OCI-M2 (cell line): ENCODE measurements around the gene TENM4.

ENCODE experiments used
- DNase-seq: peaks from one replicate; lab custom pipeline; 2025; ENCODE audit not compliant: unreplicated experiment; lab: John Stamatoyannopoulos, UW

TENM4 gene

DNA sequence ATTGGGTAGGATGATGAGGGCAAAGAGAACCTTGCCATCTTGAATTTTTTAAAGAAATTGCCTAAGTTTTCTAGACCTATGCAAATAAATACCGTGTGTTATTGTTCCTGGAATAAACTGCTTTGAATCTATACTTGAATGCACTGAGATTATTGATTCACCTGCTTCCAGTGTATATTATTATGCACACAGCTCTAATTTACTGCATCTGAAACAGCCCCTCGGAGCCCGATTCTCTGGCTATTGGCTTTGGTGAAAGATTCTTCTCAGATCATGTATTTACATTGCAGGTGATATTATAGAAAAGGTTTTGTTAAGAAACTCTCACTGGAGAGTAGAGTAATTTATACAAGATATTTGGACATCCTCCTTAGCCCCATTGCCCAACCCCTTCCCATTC lies 254.2 kb downstream of the TENM4 start:
- no peak for DNase-seq

DNA sequence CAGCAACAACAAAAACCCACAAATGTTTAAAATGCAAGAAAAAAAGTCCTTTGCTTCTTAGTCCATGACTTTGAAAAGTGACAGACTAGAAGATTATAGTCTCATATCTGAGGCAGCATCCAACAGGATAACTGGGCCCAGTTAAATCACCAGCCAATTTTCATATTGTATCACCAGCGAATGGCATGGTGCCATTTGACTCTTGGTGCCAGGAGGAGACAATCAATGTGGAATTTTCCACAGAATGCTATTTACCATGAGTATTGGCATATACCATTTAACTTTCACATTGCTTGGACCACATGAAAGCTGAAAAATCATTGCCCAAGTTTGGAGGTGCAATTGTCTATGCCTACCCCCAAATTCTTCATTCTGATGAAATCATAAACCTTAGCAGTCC lies 255.5 kb downstream of the TENM4 start:
- DNase-seq: no peak

DNA sequence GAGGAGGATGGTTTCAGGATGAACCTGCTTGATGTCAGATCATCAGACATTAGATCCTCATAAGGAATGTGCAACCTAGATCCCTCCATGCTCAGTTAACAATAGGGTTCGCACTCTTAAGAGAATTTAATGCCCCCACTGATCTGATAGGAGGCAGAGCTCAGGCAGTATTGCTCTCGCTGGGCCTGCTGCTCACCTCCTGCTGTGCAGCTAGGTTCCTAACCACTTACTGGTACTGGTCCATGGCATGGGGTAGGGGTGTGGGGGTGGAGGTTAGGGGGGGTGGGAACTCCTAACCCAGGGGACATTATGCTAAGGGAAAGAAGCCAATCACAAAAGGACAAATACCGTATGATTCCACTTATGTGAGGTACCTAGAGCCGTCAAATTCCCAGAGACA lies 256.5 kb downstream of the TENM4 start:
- no peak for DNase-seq

DNA sequence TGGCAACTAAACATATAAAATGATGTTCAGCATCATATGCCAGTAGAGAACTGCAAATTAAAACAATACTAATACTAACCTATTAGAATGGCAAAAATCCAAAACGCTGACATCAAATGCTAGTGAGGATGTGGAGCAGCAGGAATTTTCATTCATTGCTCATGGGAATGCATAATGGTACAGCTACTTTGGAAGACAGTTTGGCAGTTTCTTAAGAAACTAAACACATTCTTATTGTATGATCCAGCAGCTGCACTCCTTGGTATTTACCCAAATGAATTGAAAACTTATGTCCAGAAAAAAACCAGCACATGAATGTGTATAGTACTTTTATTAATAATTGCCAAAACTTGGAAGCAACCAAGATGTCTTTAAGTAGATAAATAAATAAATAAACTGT lies 258.0 kb downstream of the TENM4 start:
- no peak for DNase-seq

DNA sequence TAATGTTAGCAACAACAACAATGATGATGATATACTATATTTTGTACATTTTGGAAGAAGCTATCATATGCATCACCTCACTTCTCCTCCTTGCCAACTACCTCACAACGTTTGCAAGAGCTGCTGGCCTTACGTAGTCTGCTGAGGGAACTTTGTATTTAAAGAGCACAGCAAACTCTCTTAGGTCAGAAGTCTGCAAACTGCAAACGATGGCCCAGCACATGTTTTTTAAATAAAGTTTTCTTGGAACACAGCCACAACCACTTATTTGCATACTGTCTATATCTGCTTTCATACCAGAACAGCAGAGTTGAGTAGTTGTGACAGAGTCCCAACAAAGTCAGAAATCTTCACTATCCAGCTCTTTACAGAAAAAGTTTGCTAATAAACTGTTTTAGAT lies 261.7 kb downstream of the TENM4 start:
- no peak for DNase-seq

DNA sequence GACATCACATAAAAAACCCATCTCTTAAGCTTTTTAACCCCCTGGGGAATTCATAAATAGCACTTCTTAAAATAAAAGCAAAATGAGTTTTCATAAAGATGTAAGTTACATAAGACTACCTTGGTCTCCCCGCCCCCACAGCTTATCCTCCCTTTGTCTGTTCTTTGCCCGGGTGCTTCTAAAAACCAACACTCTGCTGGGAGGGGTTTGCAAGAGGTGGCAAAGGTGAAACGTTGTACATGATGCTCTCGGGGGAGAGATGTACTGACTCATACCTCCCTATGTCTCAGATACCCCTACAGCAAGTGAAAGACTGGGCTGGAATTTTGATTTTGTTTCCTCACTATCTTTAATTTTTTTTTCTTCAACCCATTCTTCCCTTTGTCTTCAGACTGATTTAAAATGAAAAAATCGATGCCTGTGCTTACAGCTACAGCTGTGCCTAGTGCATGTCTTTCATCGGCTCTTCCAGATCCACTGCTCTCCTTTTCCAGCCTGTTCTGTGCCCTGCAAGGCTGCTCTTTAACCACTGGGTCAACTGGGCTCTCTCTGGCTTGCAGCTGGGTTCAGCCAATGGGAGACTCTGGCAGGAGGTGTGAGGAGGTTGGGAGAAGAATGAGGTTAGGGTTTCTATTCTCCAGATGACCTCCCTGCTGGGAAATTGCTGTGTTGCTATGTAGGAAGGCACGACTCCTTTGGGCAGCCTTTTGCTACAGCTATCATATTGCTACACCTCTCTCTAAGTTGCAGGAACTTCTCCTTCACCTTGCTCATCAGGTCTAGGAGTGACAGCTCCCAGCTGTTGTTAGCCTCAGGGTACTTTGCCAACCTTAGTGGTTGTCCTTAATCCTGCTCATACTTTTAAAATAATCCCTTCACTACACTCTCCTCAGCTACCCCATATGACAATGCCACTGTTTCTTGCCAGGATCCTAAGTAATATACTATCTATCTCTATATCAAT lies 266.5 kb downstream of the TENM4 start:
- DNase-seq: no peak

DNA sequence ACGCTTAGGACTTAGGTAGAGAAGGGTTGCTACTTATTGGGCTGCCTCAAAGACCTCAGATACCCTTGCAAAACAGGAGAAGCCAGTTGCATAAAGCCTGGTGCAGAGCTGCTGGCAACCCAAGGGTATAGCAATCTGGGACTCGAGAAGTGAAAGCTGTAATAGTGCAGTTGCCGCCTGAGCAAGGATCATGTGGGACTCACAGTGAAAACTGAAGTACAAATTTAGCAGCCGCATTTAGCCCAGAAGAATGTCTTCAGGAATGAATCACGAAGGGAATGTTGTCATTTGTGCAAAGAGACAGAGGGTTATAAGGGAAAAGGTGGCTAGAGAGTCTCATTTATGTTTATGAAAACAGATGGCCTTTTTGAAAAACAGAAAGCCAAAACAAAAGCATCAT lies 267.2 kb downstream of the TENM4 start:
- DNase-seq: no peak

DNA sequence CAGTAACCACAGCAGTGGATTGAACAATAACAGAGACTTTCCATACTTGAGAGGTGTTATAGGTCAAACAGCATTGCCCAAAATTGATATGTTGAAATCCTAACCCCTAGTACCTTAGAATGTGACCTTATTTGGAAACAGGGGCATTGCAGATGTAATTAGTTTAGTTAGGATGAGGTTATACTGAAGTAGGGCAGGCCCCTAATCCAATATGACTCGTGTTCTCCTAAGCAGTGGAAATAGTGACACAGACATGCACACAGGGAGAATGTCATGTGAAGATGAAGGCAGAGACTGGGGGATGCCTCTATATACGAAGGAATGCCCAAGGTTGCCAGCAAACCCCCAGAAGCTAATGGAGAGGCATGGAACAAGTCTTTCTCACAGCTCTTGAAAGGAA lies 270.5 kb downstream of the TENM4 start:
- no peak for DNase-seq

DNA sequence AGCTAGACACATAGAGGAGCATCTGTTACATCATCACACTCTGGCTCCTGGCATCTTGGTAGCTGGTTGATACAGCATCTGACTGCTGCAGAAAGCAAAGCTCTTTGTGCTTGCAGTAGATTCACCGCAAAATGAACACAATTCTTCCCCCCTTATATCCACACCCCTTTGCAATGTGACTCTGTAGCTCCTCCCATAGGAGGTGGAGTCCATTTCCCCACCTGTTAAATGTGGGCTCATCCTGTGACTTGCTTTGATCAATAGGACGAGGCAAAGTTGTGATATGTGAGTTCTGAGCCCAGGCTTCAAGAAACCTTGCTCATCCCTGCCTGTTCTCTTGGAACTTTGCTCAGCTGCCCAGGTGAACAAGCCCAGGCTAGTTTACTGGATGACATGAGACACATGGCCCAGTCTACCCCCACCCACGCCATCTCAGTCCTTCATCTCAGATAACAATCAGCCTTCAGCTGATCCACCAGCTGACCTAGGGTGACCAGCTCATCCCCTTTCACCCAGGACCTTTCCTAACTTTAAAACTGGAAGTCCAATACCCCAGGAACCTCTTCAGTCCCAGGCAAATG lies 272.2 kb downstream of the TENM4 start:
- no peak for DNase-seq

DNA sequence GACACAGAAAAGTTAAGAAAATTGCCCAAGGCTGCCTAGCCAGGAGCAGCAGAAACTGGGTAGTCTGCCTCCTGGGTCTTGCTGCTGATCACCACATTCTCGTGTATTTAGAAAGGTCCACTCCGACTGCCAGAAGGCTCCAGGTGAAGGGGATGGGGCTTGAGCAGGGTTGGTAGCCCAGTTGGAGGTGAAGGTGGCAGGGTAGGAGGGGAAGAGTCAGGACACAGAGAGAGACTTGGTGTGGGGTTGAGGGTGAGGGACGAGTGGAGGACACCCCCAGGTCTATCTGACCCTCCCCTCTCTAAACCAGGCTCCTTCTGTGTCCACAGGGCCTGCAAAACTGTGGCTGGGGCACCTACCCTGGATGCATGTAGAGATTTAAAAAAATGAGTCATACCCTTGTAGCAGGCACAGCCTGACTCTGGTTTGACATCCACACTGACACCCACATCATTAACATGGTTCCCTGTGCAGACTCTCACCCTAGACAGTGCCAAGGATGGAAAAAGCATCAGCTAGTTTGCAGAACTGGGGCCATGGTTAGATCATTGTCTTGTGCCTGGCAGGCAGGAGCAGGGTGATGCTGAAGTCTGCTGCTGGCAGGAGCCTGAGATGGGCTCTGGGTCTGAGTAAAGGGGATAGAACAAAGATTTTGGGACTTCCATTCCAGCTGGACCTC lies 273.2 kb downstream of the TENM4 start:
- DNase-seq: no peak

DNA sequence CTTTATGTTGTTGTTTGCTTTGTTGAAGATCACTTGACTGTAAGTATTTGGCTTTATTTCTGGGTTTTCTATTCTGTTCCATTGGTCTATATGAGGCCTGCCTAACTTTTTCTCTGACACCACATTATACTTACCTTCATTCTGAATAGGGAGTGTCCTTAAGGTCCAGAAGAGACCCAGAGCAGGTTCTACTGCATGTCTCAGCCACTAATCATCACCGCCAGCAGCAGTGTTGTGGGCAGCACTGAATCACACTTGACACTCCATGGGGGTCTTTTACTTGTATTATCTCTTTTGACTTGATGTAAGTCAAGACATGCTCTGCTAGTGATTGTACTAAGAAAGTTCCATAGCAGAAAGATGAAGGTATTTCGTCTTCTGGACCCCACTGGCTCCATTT lies 274.9 kb downstream of the TENM4 start:
- no peak for DNase-seq

DNA sequence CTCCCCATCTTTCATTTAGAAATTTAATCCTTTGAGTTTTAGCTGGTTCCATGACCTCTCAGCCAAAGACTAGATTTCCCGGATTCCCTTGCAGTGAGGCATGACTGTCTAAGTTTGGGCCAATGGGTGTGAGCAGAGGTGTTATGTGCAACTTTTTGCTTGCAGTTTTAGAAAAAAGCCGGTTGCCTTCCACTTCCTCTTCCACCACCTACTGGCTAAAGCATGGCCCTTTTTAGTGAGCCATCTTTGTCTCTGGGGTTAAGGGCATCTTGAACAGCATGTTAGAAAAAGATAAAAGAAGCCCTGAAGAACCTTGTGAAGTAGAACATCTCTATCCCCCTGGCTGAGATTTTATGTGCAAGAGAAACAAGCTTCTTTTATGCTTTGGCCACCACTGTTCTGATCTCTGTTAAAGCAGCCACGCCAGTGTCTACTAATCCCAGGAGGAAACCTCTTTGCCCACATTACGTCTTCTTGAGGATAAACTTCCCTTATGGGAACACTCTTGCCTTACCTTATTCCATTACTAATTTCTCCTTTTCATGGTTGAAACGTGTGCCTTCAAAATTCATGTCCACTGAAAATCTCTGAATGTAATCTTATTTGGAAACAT lies 279.9 kb downstream of the TENM4 start:
- DNase-seq: no peak

DNA sequence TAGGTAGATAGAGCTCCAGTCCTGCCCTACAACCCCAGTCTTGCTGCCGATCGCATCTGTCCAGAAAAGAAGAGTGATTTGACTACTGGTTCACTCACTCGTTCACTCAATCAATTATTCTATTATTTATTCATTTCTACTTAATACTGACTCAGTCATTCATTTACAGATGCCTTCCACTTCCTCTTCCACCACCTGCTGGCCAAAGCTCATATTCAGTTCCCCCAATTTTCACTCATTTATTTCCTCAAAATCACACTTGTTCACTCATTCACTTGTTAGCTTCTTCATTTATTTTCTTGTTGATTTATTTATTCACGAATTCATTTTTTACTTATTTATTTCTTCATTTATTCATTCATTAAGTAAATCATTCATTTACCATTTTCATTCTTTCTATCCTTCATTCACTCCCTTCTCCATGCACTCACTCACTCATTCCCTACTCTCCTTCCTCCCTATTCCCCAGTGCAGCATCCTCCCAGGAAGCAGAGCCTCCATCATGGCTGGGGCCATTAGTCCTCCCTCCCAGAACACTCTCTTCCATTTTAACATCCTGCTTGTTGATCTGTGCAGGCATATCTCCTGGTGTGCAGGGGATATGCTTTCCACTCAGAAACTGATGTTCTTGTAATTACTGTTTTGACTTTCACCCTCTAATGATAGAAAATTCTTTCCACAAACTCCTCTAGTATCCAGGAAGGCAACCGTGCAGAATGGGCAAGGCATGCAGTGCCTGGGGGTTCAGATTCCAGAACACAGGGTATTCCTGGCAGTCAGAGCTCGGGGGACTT lies 281.0 kb downstream of the TENM4 start:
- no peak for DNase-seq

DNA sequence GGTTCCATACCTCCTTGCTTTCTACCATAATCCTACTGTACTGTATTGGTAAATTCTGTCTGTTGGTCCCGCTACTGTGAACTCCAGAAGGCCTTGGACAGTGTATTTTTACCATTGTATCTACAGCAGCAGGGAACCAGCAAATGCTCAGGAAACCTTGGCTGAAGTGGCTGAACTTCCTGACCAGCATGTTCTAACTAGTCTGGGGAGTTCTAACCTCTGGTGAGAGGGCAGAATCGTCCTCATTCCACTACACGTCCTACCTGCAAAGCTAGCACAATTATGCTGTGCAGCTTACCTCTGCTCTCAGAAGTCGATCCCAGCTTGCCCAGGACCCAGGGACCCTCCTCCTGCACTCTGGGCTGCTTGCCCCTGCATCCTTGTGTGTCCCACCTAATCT lies 283.1 kb downstream of the TENM4 start:
- no peak for DNase-seq

DNA sequence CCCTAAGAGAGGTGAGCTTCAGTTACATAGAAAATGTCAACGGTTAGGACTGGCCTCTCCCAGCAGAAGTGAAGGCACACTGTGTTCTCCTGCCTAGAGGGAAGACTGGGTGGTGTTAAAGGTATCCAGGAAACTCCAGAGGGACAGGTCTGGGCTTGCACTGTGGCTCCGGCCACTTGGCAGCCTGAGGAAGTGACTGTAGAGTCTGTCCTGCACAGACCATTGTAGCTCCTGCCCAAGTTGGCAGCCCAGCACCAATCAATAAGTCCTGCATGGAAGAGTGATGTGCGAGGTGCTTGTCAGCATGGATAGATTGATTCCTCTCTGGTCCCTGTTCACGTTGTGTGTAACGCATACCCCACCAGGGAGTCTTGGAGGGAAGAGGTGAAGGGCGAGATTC lies 284.8 kb downstream of the TENM4 start:
- DNase-seq: no peak

DNA sequence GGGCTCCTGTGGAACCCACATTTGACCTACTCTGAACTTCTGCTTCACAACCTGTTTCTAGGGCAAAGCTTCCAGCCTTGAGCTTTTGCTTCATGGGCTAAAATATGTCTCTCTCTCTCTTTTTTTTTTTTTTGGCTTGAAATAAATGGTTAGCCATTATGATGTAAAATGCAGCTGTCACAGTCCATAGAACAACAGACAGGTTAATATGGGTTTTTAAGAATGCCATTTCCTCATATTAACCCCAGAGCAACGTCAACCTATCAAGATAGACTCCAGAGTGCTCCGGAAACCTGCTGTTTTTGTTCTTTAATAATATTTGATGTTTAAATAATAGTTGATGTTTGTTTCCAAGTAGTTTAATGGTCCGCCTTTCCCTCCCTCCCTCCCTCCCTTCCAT lies 285.6 kb downstream of the TENM4 start:
- no peak for DNase-seq

DNA sequence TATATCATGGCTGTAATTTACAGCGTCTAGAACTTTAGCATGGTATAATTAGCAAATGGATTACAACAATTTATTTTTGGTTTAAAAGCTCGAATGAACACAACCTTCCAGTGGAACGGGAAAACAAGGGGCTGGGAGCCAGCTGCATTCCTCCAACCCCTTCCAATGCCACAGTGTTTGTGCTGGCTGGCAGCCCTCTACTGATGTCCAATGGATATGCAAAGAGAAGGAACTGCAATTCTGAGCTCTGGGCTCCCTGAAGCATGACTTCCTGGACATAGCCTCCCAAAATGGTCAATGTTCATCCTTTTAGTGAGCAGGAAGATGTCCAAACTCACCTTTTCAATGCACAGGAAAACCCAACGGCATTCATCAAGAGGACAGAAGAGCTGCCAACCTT lies 288.3 kb downstream of the TENM4 start:
- no peak for DNase-seq

DNA sequence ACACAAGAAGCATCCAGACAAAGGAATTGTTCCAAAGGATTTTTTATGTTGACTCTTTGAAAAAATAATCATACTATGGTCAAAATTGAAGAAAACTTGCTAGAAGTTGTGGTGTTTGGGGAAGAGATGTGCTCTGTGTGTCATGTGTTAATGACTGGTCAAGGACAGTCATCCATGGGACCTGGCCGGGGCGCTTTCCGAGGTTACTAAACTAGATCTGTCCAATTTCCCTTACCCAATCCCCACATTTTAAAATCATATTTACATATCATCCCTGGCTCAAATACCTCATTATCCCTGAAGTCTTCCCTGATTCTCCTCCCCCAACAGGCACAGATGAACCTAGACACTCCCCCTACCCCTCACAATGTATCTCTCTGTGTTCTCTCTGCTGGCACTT lies 289.4 kb downstream of the TENM4 start:
- DNase-seq: no peak

DNA sequence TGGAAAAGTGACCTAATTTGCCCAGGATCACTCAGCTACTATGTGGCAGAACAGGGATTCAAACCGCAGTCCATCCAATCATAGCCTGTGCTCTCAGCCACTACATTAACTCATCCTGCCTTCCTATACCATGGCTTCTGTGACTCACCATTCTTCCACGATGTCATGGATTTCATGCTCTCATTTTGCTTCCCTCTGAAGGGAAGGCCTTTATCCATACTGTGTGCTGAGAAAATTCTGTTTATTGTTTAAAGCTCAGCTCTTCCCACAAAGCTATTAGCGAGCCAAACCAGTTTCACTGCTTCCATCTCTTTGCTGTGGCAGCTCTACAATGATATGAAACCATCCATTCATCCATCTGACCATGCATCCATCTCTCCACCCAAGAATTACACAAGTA lies 289.9 kb downstream of the TENM4 start:
- no peak for DNase-seq

DNA sequence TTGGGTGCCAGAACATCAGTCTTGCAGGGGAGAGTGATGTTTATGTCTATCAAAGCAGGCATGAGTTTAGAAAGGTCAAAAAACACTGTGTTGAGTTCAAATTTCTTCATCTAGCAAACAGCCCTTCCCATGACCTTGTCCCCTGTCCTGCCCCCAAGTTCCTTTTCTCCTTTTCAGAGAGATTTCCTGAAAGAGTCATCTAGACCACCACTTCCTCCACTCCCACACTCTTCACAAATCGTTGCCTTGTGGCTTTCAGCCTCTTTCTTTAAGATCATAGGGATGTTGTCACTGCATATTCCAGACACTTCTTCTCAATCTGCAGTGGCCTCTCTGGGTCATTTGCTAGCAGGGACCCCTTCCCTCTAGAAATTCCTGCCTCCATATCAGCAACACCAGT lies 290.5 kb downstream of the TENM4 start:
- DNase-seq: no peak

DNA sequence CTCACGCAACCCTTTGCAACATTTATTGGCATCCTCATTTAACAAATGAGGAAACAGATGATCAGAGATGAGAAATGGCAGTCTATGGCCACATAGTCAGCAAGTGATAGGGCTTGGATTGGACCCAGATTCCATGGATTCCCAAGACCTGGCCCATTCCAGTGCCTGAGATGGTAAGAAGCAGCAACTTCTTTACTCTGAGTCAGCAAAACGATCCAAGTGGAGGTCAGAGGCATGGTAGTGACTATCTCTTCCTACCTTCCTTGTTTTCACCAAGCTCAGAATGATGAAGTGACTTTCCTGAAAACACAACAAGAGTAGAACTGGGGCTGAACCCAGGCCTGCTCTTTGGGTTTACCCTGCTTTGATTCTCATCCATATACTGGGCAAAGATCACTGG lies 293.1 kb downstream of the TENM4 start:
- DNase-seq: no peak
